CD4-positive, alpha-beta T cell (primary cell): ENCODE data around the gene DGKI. TPM values are rescaled to one million over a fixed set of nuclear protein-coding genes. Genes with fewer than 3 reads are reported as not detected.

Experiments
- ATAC-seq: fragments of 200-7000 bp; cut with Tn5 transposase; one replicate; pipeline ENCODE4 v1.10.0; 2022; ENCODE audit warnings: mild to moderate bottlenecking; ENCODE audit not compliant: poor library complexity
- CTCF ChIA-PET: fragments of 350-600 bp; sonication (Branson Sonifier 250); formaldehyde crosslinking; loops from one replicate; lab custom pipeline; 2021; ENCODE audit warnings: antibody characterized with exemption, inconsistent platforms; lab: Charles Lee
- POLR2A ChIA-PET: fragments of 350-600 bp; sonication (Branson Sonifier 250); formaldehyde crosslinking; loops from one replicate; lab custom pipeline; 2021; ENCODE audit warnings: antibody characterized with exemption, inconsistent platforms; lab: Charles Lee
- DNase-seq, 14 experiments: peaks; one replicate each; pipeline ENCODE4 v3.0.0-alpha.2; 2013 to 2020; ENCODE audit warnings: mixed read lengths in 2 of 14
- H3K27ac ChIP-seq, 2 donors: one replicate each; pipeline versions ENCODE4 v1.5.1 to v1.7.0; 2013; ENCODE audit warnings: low read length in 2 of 2, low read depth in 1 of 2, mild to moderate bottlenecking in 1 of 2
- H3K27me3 ChIP-seq, 2 experiments: 1 replicate in 1 of 2; 2 replicates in 1 of 2; pipeline versions ENCODE4 v1.6.1 to v1.7.0; 2013; ENCODE audit warnings: low read length in 2 of 2, control low read depth in 1 of 2, mild to moderate bottlenecking in 1 of 2, moderate library complexity in 1 of 2; ENCODE audit not compliant: insufficient read depth in 2 of 2, control insufficient read depth in 1 of 2
- H3K36me3 ChIP-seq: one replicate; pipeline ENCODE4 v1.6.1; 2013; ENCODE audit warnings: low read length, control low read depth; ENCODE audit not compliant: insufficient read depth
- H3K4me1 ChIP-seq: one replicate; pipeline ENCODE4 v1.6.1; 2013; ENCODE audit warnings: low read length, control low read depth; ENCODE audit not compliant: insufficient read depth
- H3K4me3 ChIP-seq: one replicate; pipeline ENCODE4 v1.5.1; 2013; ENCODE audit warnings: mild to moderate bottlenecking, low read length, moderate library complexity
- H3K9me3 ChIP-seq, 2 experiments: 1 replicate in 1 of 2; 2 replicates in 1 of 2; pipeline versions ENCODE4 v1.6.1 to v1.7.0; 2013; ENCODE audit warnings: low read length in 2 of 2, mild to moderate bottlenecking in 2 of 2, control low read depth in 1 of 2, moderate library complexity in 1 of 2; ENCODE audit not compliant: control insufficient read depth in 1 of 2, insufficient read depth in 1 of 2
- H3K27ac Mint-ChIP-seq: one replicate; pipeline ENCODE4 v1.8.0; 2020; ENCODE audit warnings: mixed read lengths
- H3K27me3 Mint-ChIP-seq: one replicate; pipeline ENCODE4 v1.8.0; 2021; ENCODE audit warnings: mixed read lengths
- H3K36me3 Mint-ChIP-seq: one replicate; pipeline ENCODE4 v1.8.0; 2021; ENCODE audit warnings: low read depth, mixed read lengths
- H3K4me1 Mint-ChIP-seq: one replicate; pipeline ENCODE4 v1.8.0; 2021; ENCODE audit warnings: low read depth, mixed read lengths
- H3K4me3 Mint-ChIP-seq: one replicate; pipeline ENCODE4 v1.8.0; 2020; ENCODE audit warnings: mild to moderate bottlenecking, mixed read lengths
- H3K9me3 Mint-ChIP-seq: one replicate; pipeline ENCODE4 v1.8.0; 2020; ENCODE audit warnings: mixed read lengths
- intact Hi-C, 2 experiments: fragments of 100-400 bp; cut with DNase I in 1 of 2; cut with micrococcal nuclease in 1 of 2; formaldehyde crosslinking; loops; one replicate each; pipeline versions ENCODE4 v1.15.1 to v1.9.0; 2023 to 2025; cut with DNase I, micrococcal nuclease
- total RNA-seq, 174 experiments: library from RNA in 2 of 174; stranded (reverse) in 2 of 174; gene quantifications; one replicate each; pipeline ENCODE4 v1.2.3 and lab custom pipeline; 2021 to 2026
- TF ChIP-seq, protein P1 (sequence below): fragments of 200-600 bp; IDR thresholded peaks from one replicate; pipeline ENCODE4 v1.8.0; 2022; ENCODE audit warnings: antibody characterized with exemption, mild to moderate bottlenecking

Gene DGKI
- total RNA-seq, 2 experiments from 2014 or later, result not detected

DNA sequence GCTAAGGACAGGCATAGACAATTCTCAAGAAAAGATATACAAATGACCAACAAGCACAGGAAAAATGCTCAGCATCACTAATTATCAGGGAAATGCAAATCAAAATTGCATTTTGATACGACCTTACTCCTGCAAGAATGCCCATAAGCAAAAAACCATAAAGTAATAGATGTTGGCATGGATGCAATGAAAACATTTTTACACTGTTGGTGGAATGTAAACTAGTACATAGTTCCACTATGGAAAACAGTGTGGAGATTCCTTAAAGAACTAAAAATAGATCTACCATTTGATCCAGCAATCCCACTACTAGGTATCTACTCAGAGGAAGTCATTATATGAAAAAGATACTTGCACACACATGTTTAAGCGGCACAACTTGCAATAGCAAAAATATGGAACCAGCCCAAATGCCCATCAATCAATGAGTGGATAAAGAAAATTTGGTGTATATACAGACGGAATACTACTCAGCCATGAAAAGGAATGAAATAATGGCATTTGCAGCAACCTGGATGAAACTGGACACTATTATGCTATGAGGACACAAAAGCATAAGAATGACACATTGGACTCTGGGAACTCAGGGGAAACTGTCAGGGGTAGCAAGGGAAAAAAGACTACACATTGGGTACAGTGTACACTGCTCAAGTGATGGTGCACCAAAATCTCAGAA, 59.3 kb downstream of the DGKI start:
- ChIA-PET POLR2A (no interaction called here), CTCF (no interaction called here)
- Histone ChIP-seq H3K9me3 (no peaks in the 10 kb centered on the region), H3K4me1 (no peaks in the 10 kb centered on the region), H3K36me3 (no peaks in the 10 kb centered on the region), H3K27ac (no peak overlapping the region), H3K4me3 (no peak overlapping the region), H3K27me3 (peaks cover 1 to 3% of the 10 kb centered on the region in 2 experiments)
- H3K27ac Mint-ChIP-seq, result no peak overlapping the region
- no peak for ATAC-seq
- no peak overlapping the region for H3K4me3 Mint-ChIP-seq
- TF ChIP-seq, protein P1, sequence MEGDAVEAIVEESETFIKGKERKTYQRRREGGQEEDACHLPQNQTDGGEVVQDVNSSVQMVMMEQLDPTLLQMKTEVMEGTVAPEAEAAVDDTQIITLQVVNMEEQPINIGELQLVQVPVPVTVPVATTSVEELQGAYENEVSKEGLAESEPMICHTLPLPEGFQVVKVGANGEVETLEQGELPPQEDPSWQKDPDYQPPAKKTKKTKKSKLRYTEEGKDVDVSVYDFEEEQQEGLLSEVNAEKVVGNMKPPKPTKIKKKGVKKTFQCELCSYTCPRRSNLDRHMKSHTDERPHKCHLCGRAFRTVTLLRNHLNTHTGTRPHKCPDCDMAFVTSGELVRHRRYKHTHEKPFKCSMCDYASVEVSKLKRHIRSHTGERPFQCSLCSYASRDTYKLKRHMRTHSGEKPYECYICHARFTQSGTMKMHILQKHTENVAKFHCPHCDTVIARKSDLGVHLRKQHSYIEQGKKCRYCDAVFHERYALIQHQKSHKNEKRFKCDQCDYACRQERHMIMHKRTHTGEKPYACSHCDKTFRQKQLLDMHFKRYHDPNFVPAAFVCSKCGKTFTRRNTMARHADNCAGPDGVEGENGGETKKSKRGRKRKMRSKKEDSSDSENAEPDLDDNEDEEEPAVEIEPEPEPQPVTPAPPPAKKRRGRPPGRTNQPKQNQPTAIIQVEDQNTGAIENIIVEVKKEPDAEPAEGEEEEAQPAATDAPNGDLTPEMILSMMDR, result no peak
- H3K9me3 Mint-ChIP-seq, result peaks cover 2% of the 10 kb centered on the region
- DNase-seq, result no peak
- H3K4me1 Mint-ChIP-seq, result no peaks in the 10 kb centered on the region
- intact Hi-C loops, result no loop called here
- H3K36me3 Mint-ChIP-seq, result no peaks in the 10 kb centered on the region
- peaks cover 50% of the 10 kb centered on the region for H3K27me3 Mint-ChIP-seq

DNA sequence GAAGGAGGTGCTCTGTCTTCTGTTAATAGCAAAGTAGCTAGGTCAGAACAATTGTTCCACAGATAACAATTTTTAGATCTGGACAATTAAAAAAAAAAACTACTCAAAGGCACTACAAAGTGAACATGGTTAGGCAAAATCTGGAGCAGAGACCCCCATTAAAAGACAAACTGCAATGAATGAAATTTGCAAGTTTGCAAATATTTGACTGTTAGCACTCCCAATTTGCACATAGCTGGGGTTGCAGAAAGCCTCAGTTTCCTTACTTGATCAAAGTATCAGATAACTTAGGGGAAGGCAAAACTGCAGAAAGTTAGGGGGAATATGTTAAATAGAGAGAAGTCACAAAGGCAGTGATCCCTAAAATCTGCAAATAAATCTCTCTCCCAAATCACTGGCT, 68.3 kb downstream of the DGKI start:
- TF ChIP-seq, protein P1, result no peak
- ChIA-PET CTCF (no interaction called here), POLR2A (no interaction called here)
- H3K36me3 ChIP-seq, result no peaks in the 10 kb centered on the region
- Mint-ChIP-seq H3K4me3 (no peak overlapping the region), H3K36me3 (no peaks in the 10 kb centered on the region), H3K27me3 (peaks cover 51% of the 10 kb centered on the region), H3K9me3 (no peaks in the 10 kb centered on the region), H3K4me1 (no peaks in the 10 kb centered on the region), H3K27ac (no peak overlapping the region)
- intact Hi-C loops, result no loop called here
- no peak for ATAC-seq
- H3K4me3 ChIP-seq, result no peak overlapping the region
- DNase-seq, result no peak
- H3K27me3 ChIP-seq, result peaks cover 2 to 12% of the 10 kb centered on the region in 2 experiments
- peaks cover 0 to 4% of the 10 kb centered on the region in 2 experiments for H3K9me3 ChIP-seq
- no peaks in the 10 kb centered on the region for H3K4me1 ChIP-seq
- H3K27ac ChIP-seq, result no peak overlapping the region

DNA sequence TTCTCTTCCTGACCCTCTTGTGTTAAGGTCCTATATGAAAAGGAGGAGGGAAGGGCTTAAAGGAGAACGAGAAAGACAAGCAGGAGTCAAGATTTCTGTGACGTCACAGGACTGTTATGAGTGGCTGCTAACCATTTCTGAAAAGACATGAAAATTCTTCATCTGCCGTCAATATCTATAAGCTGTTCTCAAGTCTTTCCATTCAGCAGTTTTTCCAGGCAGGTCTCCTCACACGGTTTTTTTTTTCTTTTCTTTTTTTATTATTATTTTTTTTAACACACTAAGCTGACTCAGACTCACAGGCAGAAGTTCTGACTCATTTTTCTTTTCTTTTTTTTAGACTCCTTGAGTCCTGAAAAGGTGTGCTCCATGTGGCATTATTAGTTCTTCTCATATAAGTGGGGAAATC, 72.0 kb downstream of the DGKI start:
- DNase-seq (no peak), ATAC-seq (no peak)
- ChIA-PET POLR2A (no interaction called here), CTCF (no interaction called here)
- no peak overlapping the region for H3K4me3 Mint-ChIP-seq
- H3K27ac Mint-ChIP-seq, result no peak overlapping the region
- TF ChIP-seq, protein P1, result no peak
- Histone ChIP-seq H3K27ac (no peak overlapping the region), H3K27me3 (peaks cover 2 to 3% of the 10 kb centered on the region in 2 experiments), H3K36me3 (no peaks in the 10 kb centered on the region), H3K4me3 (no peak overlapping the region), H3K4me1 (no peaks in the 10 kb centered on the region), H3K9me3 (no peaks in the 10 kb centered on the region)
- H3K36me3 Mint-ChIP-seq, result no peaks in the 10 kb centered on the region
- H3K4me1 Mint-ChIP-seq, result no peaks in the 10 kb centered on the region
- H3K9me3 Mint-ChIP-seq, result peaks cover 2% of the 10 kb centered on the region
- H3K27me3 Mint-ChIP-seq, result peaks cover 18% of the 10 kb centered on the region
- intact Hi-C loops, result no loop called here
